ENCODE data around the gene MOCS1.

The MOCS1 gene

DNA sequence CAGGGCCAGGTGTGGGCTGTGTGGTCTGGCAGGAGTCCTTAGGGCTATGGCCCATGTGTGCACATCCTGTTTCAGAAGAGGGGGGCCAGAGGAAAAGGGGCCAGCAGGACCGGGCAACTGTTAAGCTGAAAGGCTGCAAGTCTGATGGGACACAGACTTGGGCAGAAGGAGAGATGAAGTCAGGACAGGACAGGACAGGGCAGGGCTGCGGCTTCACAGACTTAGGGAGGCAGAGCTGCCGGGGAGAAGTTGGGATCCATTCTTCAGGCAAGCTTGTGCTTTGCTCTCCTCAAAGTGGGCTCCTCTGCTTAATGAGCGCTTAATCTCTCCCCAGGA, 28.7 kb downstream of the MOCS1 start:
- ATAC-seq (ENCODE audit: insufficient read depth, low read depth): no peak
- H2AFZ ChIP-seq (ENCODE audit: low read depth, low read length): no peak overlapping the region
- no peak for DNase-seq
- no peak overlapping the region for H3K27ac ChIP-seq (ENCODE audit: low read length)
- H3K9me3 ChIP-seq (ENCODE audit: insufficient read depth, low read length, severe bottlenecking): no peaks in the 10 kb centered on the region
- H3K36me3 ChIP-seq (ENCODE audit: insufficient read depth, low read length): no peaks in the 10 kb centered on the region
- H3K4me1 ChIP-seq (ENCODE audit: insufficient read depth, low read length): no peaks in the 10 kb centered on the region
- TF ChIP-seq EZH2 (IDR thresholded peaks at IDR 0.05; ENCODE audit: borderline replicate concordance, low read depth, low read length, severe bottlenecking): no peak
- TF ChIP-seq, protein P1, sequence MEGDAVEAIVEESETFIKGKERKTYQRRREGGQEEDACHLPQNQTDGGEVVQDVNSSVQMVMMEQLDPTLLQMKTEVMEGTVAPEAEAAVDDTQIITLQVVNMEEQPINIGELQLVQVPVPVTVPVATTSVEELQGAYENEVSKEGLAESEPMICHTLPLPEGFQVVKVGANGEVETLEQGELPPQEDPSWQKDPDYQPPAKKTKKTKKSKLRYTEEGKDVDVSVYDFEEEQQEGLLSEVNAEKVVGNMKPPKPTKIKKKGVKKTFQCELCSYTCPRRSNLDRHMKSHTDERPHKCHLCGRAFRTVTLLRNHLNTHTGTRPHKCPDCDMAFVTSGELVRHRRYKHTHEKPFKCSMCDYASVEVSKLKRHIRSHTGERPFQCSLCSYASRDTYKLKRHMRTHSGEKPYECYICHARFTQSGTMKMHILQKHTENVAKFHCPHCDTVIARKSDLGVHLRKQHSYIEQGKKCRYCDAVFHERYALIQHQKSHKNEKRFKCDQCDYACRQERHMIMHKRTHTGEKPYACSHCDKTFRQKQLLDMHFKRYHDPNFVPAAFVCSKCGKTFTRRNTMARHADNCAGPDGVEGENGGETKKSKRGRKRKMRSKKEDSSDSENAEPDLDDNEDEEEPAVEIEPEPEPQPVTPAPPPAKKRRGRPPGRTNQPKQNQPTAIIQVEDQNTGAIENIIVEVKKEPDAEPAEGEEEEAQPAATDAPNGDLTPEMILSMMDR (IDR thresholded peaks at IDR 0.05; ENCODE audit: borderline replicate concordance, extremely low read depth, low read length, poor library complexity, severe bottlenecking): no peak
- H4K20me1 ChIP-seq (ENCODE audit: insufficient read depth, low read length): no peaks in the 10 kb centered on the region
- no peaks in the 10 kb centered on the region for H3K79me2 ChIP-seq (ENCODE audit: insufficient read depth, low read length)
- no peak overlapping the region for H3K4me2 ChIP-seq (ENCODE audit: insufficient read depth, low read length)
- H3K4me3 ChIP-seq (ENCODE audit: low read depth in 1 of 2, low read length in 2 of 2): no peak overlapping the region
- H3K9ac ChIP-seq (ENCODE audit: low read depth, low read length): no peak overlapping the region
- no peaks in the 10 kb centered on the region for H3K27me3 ChIP-seq (ENCODE audit: insufficient read depth, low read length, poor library complexity)

DNA sequence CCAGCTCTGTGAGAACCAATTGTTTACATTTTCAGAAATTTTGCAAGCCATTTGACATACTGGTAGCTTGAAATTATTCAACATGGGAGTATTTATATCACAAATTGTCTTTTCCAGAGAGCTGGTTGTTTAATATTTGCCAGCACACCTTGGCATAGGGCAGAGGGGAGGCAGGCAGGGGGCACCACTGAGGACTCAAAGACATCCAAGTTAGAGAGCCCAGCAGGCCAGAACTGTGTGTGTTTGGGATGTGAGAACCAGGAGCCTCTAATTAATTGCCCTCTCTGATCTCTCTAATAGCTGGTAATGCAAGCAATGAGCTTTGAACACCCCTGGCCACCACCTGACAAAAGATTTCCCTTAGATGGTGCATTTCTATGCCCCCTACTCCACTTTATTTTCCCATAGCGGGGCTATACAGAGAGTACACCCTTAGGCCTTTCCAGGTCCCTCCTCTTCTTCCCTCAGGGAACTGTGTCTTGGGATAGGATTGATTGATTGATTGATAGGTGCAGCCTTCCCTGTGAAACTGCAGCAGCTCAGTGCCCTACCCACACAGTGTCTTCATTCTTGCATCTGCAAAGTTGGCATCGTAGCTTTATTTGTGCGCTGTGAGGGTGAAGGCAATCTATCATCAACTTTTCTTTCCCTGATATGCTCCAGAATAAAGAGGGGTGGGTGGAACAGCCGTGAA, 29.2 kb downstream of the MOCS1 start:
- no peaks in the 10 kb centered on the region for H3K36me3 ChIP-seq (ENCODE audit: insufficient read depth, low read length)
- H3K27ac ChIP-seq (ENCODE audit: low read length): no peak overlapping the region
- H3K27me3 ChIP-seq (ENCODE audit: insufficient read depth, low read length, poor library complexity): no peaks in the 10 kb centered on the region
- TF ChIP-seq, protein P1 (IDR thresholded peaks at IDR 0.05; ENCODE audit: borderline replicate concordance, extremely low read depth, low read length, poor library complexity, severe bottlenecking): no peak
- no peak for TF ChIP-seq EZH2 (IDR thresholded peaks at IDR 0.05; ENCODE audit: borderline replicate concordance, low read depth, low read length, severe bottlenecking)
- no peaks in the 10 kb centered on the region for H4K20me1 ChIP-seq (ENCODE audit: insufficient read depth, low read length)
- no peaks in the 10 kb centered on the region for H3K4me1 ChIP-seq (ENCODE audit: insufficient read depth, low read length)
- no peak overlapping the region for H3K4me2 ChIP-seq (ENCODE audit: insufficient read depth, low read length)
- DNase-seq (no peak), ATAC-seq (ENCODE audit: insufficient read depth, low read depth) (no peak)
- H3K9me3 ChIP-seq (ENCODE audit: insufficient read depth, low read length, severe bottlenecking): no peaks in the 10 kb centered on the region
- H3K9ac ChIP-seq (ENCODE audit: low read depth, low read length): no peak overlapping the region
- no peak overlapping the region for H2AFZ ChIP-seq (ENCODE audit: low read depth, low read length)
- no peaks in the 10 kb centered on the region for H3K79me2 ChIP-seq (ENCODE audit: insufficient read depth, low read length)
- H3K4me3 ChIP-seq (ENCODE audit: low read depth in 1 of 2, low read length in 2 of 2): no peak overlapping the region

DNA sequence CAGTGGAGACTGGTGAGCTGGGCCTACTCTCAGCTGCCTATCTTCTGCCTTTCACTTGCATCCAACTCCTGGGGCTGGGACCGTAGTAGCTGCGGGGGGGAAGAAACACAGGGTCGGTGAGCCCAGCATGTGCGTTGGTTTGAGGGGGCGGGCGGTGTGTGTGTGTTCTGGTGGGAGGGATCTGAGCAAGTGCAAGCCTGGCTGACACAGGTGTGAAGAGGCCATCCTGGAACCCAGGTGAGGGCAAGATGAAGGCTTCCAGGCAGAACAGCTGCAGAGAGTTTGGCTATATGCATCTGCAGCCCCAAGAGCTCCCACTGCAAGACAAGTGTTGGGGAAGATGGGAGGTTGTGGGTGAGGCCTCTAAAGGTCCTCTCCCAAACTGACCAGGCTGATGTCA, 30.6 kb downstream of the MOCS1 start:
- Histone ChIP-seq H3K4me2 (ENCODE audit: insufficient read depth, low read length) (no peak overlapping the region), H3K9me3 (ENCODE audit: insufficient read depth, low read length, severe bottlenecking) (no peaks in the 10 kb centered on the region), H4K20me1 (ENCODE audit: insufficient read depth, low read length) (no peaks in the 10 kb centered on the region), H3K4me3 (ENCODE audit: low read depth in 1 of 2, low read length in 2 of 2) (no peak overlapping the region), H3K4me1 (ENCODE audit: insufficient read depth, low read length) (no peaks in the 10 kb centered on the region), H3K79me2 (ENCODE audit: insufficient read depth, low read length) (no peaks in the 10 kb centered on the region), H3K27me3 (ENCODE audit: insufficient read depth, low read length, poor library complexity) (no peaks in the 10 kb centered on the region), H3K36me3 (ENCODE audit: insufficient read depth, low read length) (no peaks in the 10 kb centered on the region), H3K9ac (ENCODE audit: low read depth, low read length) (no peak overlapping the region), H2AFZ (ENCODE audit: low read depth, low read length) (no peak overlapping the region), H3K27ac (ENCODE audit: low read length) (no peak overlapping the region)
- TF ChIP-seq, protein P1 (IDR thresholded peaks at IDR 0.05; ENCODE audit: borderline replicate concordance, extremely low read depth, low read length, poor library complexity, severe bottlenecking): no peak
- TF ChIP-seq EZH2 (IDR thresholded peaks at IDR 0.05; ENCODE audit: borderline replicate concordance, low read depth, low read length, severe bottlenecking): no peak
- DNase-seq (no peak), ATAC-seq (ENCODE audit: insufficient read depth, low read depth) (no peak)

Measured in DND-41 (cell line).